UCSD-AML1 (cell line): ENCODE measurements around the gene WWOX.
"Not testable (repeated sequence)": the region's sequence is repeated elsewhere in the genome, so short reads cannot be mapped to it uniquely, and the experiment has no call there.

Source experiments
- DNase-seq: peaks from one replicate; lab custom pipeline; 2025; ENCODE audit not compliant: unreplicated experiment; lab: John Stamatoyannopoulos, UW

The WWOX gene

GRCh38 chr16:78099271-78100111 lies at the start of gene WWOX:
Gene WWOX (plus strand): TSS chr16:78099654.
- peak; percentile 99 for DNase-seq

GRCh38 chr16:78050734-78051400 lies 48.6 kb upstream of the WWOX start:
- no peak for DNase-seq

GRCh38 chr16:78057803-78058564 lies 41.5 kb upstream of the WWOX start:
- DNase-seq: no peak

- DNase-seq: not testable (repeated sequence)
Observed at GRCh38 chr16:78059806-78060205, 39.6 kb upstream of the WWOX start.

- no peak for DNase-seq
Observed at GRCh38 chr16:78060295-78060694, 39.2 kb upstream of the WWOX start.

- DNase-seq: no peak
Observed at GRCh38 chr16:78060809-78061208, 38.6 kb upstream of the WWOX start.

- DNase-seq: no peak
Observed at GRCh38 chr16:78065319-78065718, 34.1 kb upstream of the WWOX start.

GRCh38 chr16:78069913-78070312 lies 29.5 kb upstream of the WWOX start:
- no peak for DNase-seq

- no peak for DNase-seq
Observed at GRCh38 chr16:78072275-78072674, 27.2 kb upstream of the WWOX start.

GRCh38 chr16:78075800-78076199 lies 23.7 kb upstream of the WWOX start:
- DNase-seq: no peak

- DNase-seq: no peak
Observed at GRCh38 chr16:78081341-78081740, 18.1 kb upstream of the WWOX start.

GRCh38 chr16:78091419-78091818 lies 8.0 kb upstream of the WWOX start:
- DNase-seq: no peak

- DNase-seq: no peak
Observed at GRCh38 chr16:78092758-78093157, 6.7 kb upstream of the WWOX start.

- no peak for DNase-seq
Observed at GRCh38 chr16:78094166-78094565, 5.3 kb upstream of the WWOX start.

GRCh38 chr16:78094998-78095397 lies 4.5 kb upstream of the WWOX start:
- no peak for DNase-seq

- no peak for DNase-seq
Observed at GRCh38 chr16:78096386-78096785, 3.1 kb upstream of the WWOX start.

GRCh38 chr16:78097548-78097947 lies 1.9 kb upstream of the WWOX start:
- no peak for DNase-seq

- no peak for DNase-seq
Observed at GRCh38 chr16:78098087-78098486, 1.4 kb upstream of the WWOX start.

- DNase-seq: no peak
Observed at GRCh38 chr16:78098595-78099270, 721 bp upstream of the WWOX start.

GRCh38 chr16:78100112-78100467 lies 636 bp downstream of the WWOX start:
- no peak for DNase-seq

- DNase-seq: no peak
Observed at GRCh38 chr16:78102122-78102660, 2.7 kb downstream of the WWOX start.
